Suprapubic skin (tissue), 4 donors: ENCODE results near the gene PRIMPOL.

ENCODE experiments used
- CTCF ChIP-seq, 2 donors: fragments of 200-600 bp in 1 of 2; fragments of 450-650 bp in 1 of 2; sonication (generic) in 1 of 2; IDR thresholded peaks; one replicate each; pipeline ENCODE4 v1.5.1; 2016 to 2019; ENCODE audit warnings: antibody characterized with exemption in 2 of 2, mild to moderate bottlenecking in 1 of 2, moderate library complexity in 1 of 2
- EP300 ChIP-seq: sonication (generic); formaldehyde crosslinking; IDR thresholded peaks from one replicate; pipeline ENCODE4 v1.6.1; 2017; ENCODE audit warnings: antibody characterized with exemption
- POLR2A ChIP-seq, 2 donors: fragments of 450-650 bp; IDR thresholded peaks; one replicate each; pipeline ENCODE4 v1.6.1; 2017; ENCODE audit warnings: antibody characterized with exemption in 2 of 2, mild to moderate bottlenecking in 2 of 2, moderate library complexity in 2 of 2
- POLR2AphosphoS5 ChIP-seq, 3 donors: sonication (generic); formaldehyde crosslinking; IDR thresholded peaks; one replicate each; pipeline ENCODE4 v1.6.1; 2017; ENCODE audit warnings: antibody characterized with exemption in 3 of 3

GRCh38 chr4:184734758-184735157 lies 85.2 kb downstream of the PRIMPOL start:
- no peak for TF ChIP-seq CTCF (IDR thresholded peaks at IDR 0.05)
- TF ChIP-seq POLR2A (IDR thresholded peaks at IDR 0.05) = no peak
- no peak for TF ChIP-seq EP300
- no peak for TF ChIP-seq POLR2AphosphoS5 (IDR thresholded peaks at IDR 0.05)
